ENCODE data around the gene COIL. TPM values are rescaled to one million over a fixed set of nuclear protein-coding genes. Genes with fewer than 3 reads are reported as not detected.

COIL gene
- total RNA-seq, 1 donor from 2014 or later = 20.6 TPM

GRCh38 chr17:56912105-56912999 is 48.5 kb downstream of the COIL start:
- no peaks in the 10 kb centered on the region for H3K9me3 Mint-ChIP-seq (ENCODE audit: unreplicated experiment)
- peaks cover 17% of the 10 kb centered on the region for H3K36me3 Mint-ChIP-seq (ENCODE audit: low read depth, unreplicated experiment)
- no peaks in the 10 kb centered on the region for H3K27me3 Mint-ChIP-seq (ENCODE audit: low read depth, unreplicated experiment)
- peak overlapping the region; percentile 90 for H3K4me3 Mint-ChIP-seq (ENCODE audit: unreplicated experiment)
- Histone ChIP-seq H3K4me3 (ENCODE audit: insufficient read depth, low read depth, low read length) (peak overlapping the region; percentile 91), H3K4me1 (ENCODE audit: insufficient read depth, low read length) (peaks cover 26% of the 10 kb centered on the region), H3K4me2 (ENCODE audit: low read length) (peak overlapping the region; percentile 97), H4K20me1 (ENCODE audit: insufficient read depth, low read length) (peaks cover 28% of the 10 kb centered on the region), H3K79me2 (ENCODE audit: insufficient read depth, low read length) (peaks cover 37% of the 10 kb centered on the region), H3K36me3 (ENCODE audit: insufficient read depth, low read length) (no peaks in the 10 kb centered on the region), H3K9ac (ENCODE audit: low read length) (peak overlapping the region; percentile 88), H2AFZ (ENCODE audit: low read depth, low read length) (no peak overlapping the region), H3K27me3 (ENCODE audit: insufficient read depth, low read length) (no peaks in the 10 kb centered on the region), H3K27ac (ENCODE audit: low read depth, low read length) (no peak overlapping the region), H3K9me3 (ENCODE audit: insufficient read depth, low read depth, low read length) (no peaks in the 10 kb centered on the region)
- peaks cover 22% of the 10 kb centered on the region for H3K4me1 Mint-ChIP-seq (ENCODE audit: low read depth, unreplicated experiment)
- FAIRE-seq (no peak), DNase-seq (ENCODE audit: low read depth) (no peak)
- peak overlapping the region; percentile 72 for H3K27ac Mint-ChIP-seq (ENCODE audit: unreplicated experiment)
- TF ChIP-seq CTCF (IDR thresholded peaks at IDR 0.05; ENCODE audit: insufficient read depth, low read depth, low read length) = no peak
- no peak for TF ChIP-seq EZH2 (IDR thresholded peaks at IDR 0.05; ENCODE audit: insufficient read depth, low read length)

GRCh38 chr17:56910509-56911235 is 50.2 kb downstream of the COIL start:
- Mint-ChIP-seq H3K27ac (ENCODE audit: unreplicated experiment) (no peak overlapping the region), H3K4me1 (ENCODE audit: low read depth, unreplicated experiment) (peaks cover 15% of the 10 kb centered on the region), H3K4me3 (ENCODE audit: unreplicated experiment) (peak overlapping the region; percentile 55), H3K36me3 (ENCODE audit: low read depth, unreplicated experiment) (peaks cover 24% of the 10 kb centered on the region), H3K27me3 (ENCODE audit: low read depth, unreplicated experiment) (no peaks in the 10 kb centered on the region), H3K9me3 (ENCODE audit: unreplicated experiment) (no peaks in the 10 kb centered on the region)
- Histone ChIP-seq H3K36me3 (ENCODE audit: insufficient read depth, low read length) (peaks cover 2% of the 10 kb centered on the region), H4K20me1 (ENCODE audit: insufficient read depth, low read length) (peaks cover 28% of the 10 kb centered on the region), H3K4me3 (ENCODE audit: insufficient read depth, low read depth, low read length) (no peak overlapping the region), H3K79me2 (ENCODE audit: insufficient read depth, low read length) (peaks cover 37% of the 10 kb centered on the region), H3K4me1 (ENCODE audit: insufficient read depth, low read length) (peaks cover 20% of the 10 kb centered on the region), H3K9me3 (ENCODE audit: insufficient read depth, low read depth, low read length) (no peaks in the 10 kb centered on the region), H3K27ac (ENCODE audit: low read depth, low read length) (no peak overlapping the region), H3K9ac (ENCODE audit: low read length) (no peak overlapping the region), H3K27me3 (ENCODE audit: insufficient read depth, low read length) (no peaks in the 10 kb centered on the region), H3K4me2 (ENCODE audit: low read length) (no peak overlapping the region), H2AFZ (ENCODE audit: low read depth, low read length) (no peak overlapping the region)
- TF ChIP-seq CTCF (IDR thresholded peaks at IDR 0.05; ENCODE audit: insufficient read depth, low read depth, low read length) = no peak
- no peak for TF ChIP-seq EZH2 (IDR thresholded peaks at IDR 0.05; ENCODE audit: insufficient read depth, low read length)
- DNase-seq (ENCODE audit: low read depth) = no peak
- no peak for FAIRE-seq
